Right lobe of liver (tissue), 6 donors: ENCODE data around the gene BCL2L11. TPM values are rescaled to one million over a fixed set of nuclear protein-coding genes. Genes with fewer than 3 reads are reported as not detected.

ENCODE experiments used
- ATAC-seq, 4 donors: fragments of 200-7000 bp; cut with Tn5 transposase; one replicate each; pipeline ENCODE4 v1.9.1; 2020; ENCODE audit warnings: mild to moderate bottlenecking in 4 of 4, moderate library complexity in 4 of 4
- DNase-seq, 3 donors: peaks; one replicate each; pipeline ENCODE4 v3.0.0-alpha.2; 2020
- H3K27ac ChIP-seq, 3 donors: fragments of 200-600 bp; one replicate each; pipeline ENCODE4 v1.8.0; 2022
- H3K27me3 ChIP-seq, 2 donors: fragments of 200-600 bp; one replicate each; pipeline ENCODE4 v1.8.0; 2022
- H3K36me3 ChIP-seq, 4 donors: fragments of 200-600 bp; sonication (generic) in 1 of 4; one replicate each; pipeline versions ENCODE4 v1.5.1 to v1.8.0; 2017 to 2022; ENCODE audit warnings: control low read depth in 1 of 4
- H3K4me1 ChIP-seq, 4 donors: fragments of 200-600 bp; sonication (generic) in 1 of 4; one replicate each; pipeline versions ENCODE4 v1.5.1 to v1.8.0; 2017 to 2022; ENCODE audit warnings: control low read depth in 1 of 4
- H3K4me3 ChIP-seq, 3 donors: fragments of 200-600 bp; one replicate each; pipeline ENCODE4 v1.8.0; 2022
- H3K9me3 ChIP-seq, 4 donors: fragments of 200-600 bp; sonication (generic) in 1 of 4; one replicate each; pipeline versions ENCODE4 v1.5.1 to v1.8.0; 2017 to 2022; ENCODE audit warnings: control low read depth in 1 of 4
- POLR2A ChIP-seq: fragments of 450-650 bp; IDR thresholded peaks from one replicate; pipeline ENCODE4 v1.6.1; 2017; ENCODE audit warnings: antibody characterized with exemption, mild to moderate bottlenecking
- WGBS: methylation state at CpG from one replicate; pipeline ENCODE4 v1.1.6; 2018; ENCODE audit warnings: low coverage, low lambda C conversion rate; ENCODE audit not compliant: insufficient coverage; ENCODE audit errors: missing lambda C conversion rate; 5-methylcytosine and 5-hydroxymethylcytosine counted together
- intact Hi-C, 2 donors: fragments of 100-400 bp; cut with DNase I; formaldehyde crosslinking; loops; one replicate each; pipeline versions ENCODE4 v1.11.2 to v1.14.1; 2022
- total RNA-seq, 6 experiments: library from RNA; depleted of rRNA in 2 of 6; stranded (reverse); fragments of >200 nt in 2 of 6; fragmentation: NEBNext Ultra II Directional in 3 of 6; extraction: Animal tissue kit (Norgen Biotek cat#: 25700) in 3 of 6; gene quantifications; one replicate each; pipeline versions ENCODE4 v1.1.0 to v1.2.4, GENCODE V29; 2016 to 2023
- TF ChIP-seq, protein P1 (sequence below), 4 donors: fragments of 200-600 bp in 3 of 4; fragments of 450-650 bp in 1 of 4; IDR thresholded peaks; one replicate each; pipeline versions ENCODE4 v1.5.1 to v1.8.0; 2016 to 2022; ENCODE audit warnings: antibody characterized with exemption in 4 of 4, mild to moderate bottlenecking in 2 of 4
- donor health status: DM: no; HTN: yes; CAD: no.
- donor health status: DM: no; HTN: no; CAD: no.
- donor health status: DM: no; HTN: no; CAD: no.
- donor health status: DM: no; HTN: yes; CAD: no.
- donor health status: DM: no; HTN: yes; CAD: no.

The BCL2L11 gene
- total RNA-seq, 6 experiments from 2014 or later = 6.5 to 13.0 (median 8.8) TPM

DNA sequence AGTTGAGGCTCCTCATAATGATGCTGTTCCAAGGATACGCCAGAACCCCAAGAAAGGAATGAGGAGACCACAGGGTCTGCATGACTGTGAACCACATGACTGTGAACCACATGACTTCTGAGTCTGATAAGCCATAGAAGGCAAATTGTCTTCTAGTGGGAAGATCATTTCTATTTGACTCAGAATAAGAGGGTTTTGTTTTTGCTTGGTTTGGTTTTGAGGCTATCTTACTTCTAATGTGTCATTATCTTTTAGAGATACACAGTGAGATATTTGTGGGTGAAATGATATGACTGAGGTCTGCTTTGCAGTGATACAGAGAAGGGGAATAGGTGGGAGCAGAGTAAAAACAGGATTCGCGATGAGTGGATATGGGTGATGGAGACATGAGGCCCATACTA is 28.9 kb upstream of the BCL2L11 start:
- WGBS = 88% methylated on average over 3 of the region's 3 CpGs
- Histone ChIP-seq H3K27me3 (no peaks in the 10 kb centered on the region), H3K4me3 (no peak overlapping the region), H3K27ac (no peak overlapping the region), H3K9me3 (no peaks in the 10 kb centered on the region), H3K36me3 (no peaks in the 10 kb centered on the region), H3K4me1 (no peaks in the 10 kb centered on the region)
- intact Hi-C loops = no loop called here
- no peak for ATAC-seq
- TF ChIP-seq, protein P1, sequence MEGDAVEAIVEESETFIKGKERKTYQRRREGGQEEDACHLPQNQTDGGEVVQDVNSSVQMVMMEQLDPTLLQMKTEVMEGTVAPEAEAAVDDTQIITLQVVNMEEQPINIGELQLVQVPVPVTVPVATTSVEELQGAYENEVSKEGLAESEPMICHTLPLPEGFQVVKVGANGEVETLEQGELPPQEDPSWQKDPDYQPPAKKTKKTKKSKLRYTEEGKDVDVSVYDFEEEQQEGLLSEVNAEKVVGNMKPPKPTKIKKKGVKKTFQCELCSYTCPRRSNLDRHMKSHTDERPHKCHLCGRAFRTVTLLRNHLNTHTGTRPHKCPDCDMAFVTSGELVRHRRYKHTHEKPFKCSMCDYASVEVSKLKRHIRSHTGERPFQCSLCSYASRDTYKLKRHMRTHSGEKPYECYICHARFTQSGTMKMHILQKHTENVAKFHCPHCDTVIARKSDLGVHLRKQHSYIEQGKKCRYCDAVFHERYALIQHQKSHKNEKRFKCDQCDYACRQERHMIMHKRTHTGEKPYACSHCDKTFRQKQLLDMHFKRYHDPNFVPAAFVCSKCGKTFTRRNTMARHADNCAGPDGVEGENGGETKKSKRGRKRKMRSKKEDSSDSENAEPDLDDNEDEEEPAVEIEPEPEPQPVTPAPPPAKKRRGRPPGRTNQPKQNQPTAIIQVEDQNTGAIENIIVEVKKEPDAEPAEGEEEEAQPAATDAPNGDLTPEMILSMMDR (IDR thresholded peaks at IDR 0.05) = no peak
- TF ChIP-seq POLR2A = no peak
- no peak for DNase-seq

DNA sequence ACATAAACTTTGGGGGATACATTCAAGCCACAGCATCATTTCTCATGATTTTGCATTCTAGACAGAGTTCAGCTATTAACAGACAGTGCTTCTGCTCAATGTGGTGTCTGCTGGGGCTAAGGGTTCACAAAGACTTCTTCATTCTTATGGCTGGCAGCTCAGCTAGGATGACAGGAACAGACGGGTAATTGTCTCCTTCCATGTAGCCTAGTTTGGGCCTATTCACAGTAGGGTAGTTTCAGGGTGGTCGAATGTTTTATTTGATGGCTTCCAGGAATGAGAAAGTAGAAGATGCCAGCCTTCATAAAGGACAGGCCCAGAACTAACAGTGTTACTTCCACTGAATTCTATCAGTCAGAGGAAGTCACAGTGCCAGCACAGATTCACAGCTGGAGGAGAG is 26.0 kb upstream of the BCL2L11 start:
- H3K27me3 ChIP-seq = no peaks in the 10 kb centered on the region
- ATAC-seq = no peak
- DNase-seq = no peak
- H3K27ac ChIP-seq = no peak overlapping the region
- TF ChIP-seq, protein P1 (IDR thresholded peaks at IDR 0.05) = no peak
- TF ChIP-seq POLR2A = no peak
- H3K9me3 ChIP-seq = no peaks in the 10 kb centered on the region
- H3K4me3 ChIP-seq = no peak overlapping the region
- no peaks in the 10 kb centered on the region for H3K4me1 ChIP-seq
- intact Hi-C loops = no loop called here
- WGBS = 80% methylated on average over 2 of the region's 2 CpGs
- H3K36me3 ChIP-seq = no peaks in the 10 kb centered on the region

DNA sequence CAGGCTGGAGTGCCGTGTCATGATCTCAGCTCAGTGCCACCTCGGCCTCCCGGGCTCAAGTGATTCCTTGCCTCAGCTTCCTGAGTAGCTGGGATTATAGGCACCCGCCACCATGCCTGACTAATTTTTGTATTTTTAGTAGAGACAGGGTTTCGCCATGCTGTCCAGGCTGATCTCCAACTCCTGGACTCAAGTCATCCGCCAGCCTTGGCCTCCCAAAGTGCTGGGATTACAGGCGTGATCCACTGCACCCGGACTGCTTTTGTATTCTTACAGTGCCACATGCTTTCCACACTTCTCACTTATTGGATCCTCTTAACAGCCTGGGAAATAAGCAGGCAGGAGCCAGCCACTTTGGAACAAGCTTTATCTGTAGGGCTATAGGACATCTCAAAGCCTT is 25.3 kb upstream of the BCL2L11 start:
- Histone ChIP-seq H3K36me3 (no peaks in the 10 kb centered on the region), H3K27ac (no peak overlapping the region), H3K4me3 (no peak overlapping the region), H3K27me3 (no peaks in the 10 kb centered on the region), H3K4me1 (no peaks in the 10 kb centered on the region), H3K9me3 (no peaks in the 10 kb centered on the region)
- ATAC-seq (no peak), DNase-seq (no peak)
- intact Hi-C loops = no loop called here
- TF ChIP-seq, protein P1 (IDR thresholded peaks at IDR 0.05) = no peak
- no peak for TF ChIP-seq POLR2A
- 81% methylated on average over 8 of the region's 8 CpGs for WGBS

DNA sequence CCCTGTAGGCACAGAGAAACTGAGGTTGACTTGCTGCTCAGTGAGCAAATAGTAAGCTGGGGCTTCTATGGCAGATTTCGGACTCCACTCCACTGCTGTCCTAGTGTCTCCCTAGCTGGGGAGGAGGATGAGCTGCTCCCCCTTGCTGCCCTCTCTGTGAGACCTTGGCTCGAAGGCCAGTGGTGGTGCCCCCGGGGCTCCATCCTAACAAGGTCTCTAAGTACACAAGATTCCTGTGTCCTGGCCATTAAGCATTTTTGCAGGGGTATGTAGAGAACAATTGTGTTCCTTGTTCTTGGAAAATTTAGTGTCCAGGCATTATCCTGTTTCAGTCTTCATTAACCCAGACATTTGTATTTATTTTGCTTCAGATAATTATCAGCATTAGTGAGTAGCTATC is 21.3 kb upstream of the BCL2L11 start:
- no peaks in the 10 kb centered on the region for H3K4me1 ChIP-seq
- WGBS = 83% methylated on average over 1 of the region's 3 CpGs
- TF ChIP-seq POLR2A = no peak
- TF ChIP-seq, protein P1 (IDR thresholded peaks at IDR 0.05) = no peak
- no peak overlapping the region for H3K27ac ChIP-seq
- no peaks in the 10 kb centered on the region for H3K27me3 ChIP-seq
- intact Hi-C loops = no loop called here
- DNase-seq (no peak), ATAC-seq (no peak)
- H3K36me3 ChIP-seq = no peaks in the 10 kb centered on the region
- no peak overlapping the region for H3K4me3 ChIP-seq
- H3K9me3 ChIP-seq = no peaks in the 10 kb centered on the region

DNA sequence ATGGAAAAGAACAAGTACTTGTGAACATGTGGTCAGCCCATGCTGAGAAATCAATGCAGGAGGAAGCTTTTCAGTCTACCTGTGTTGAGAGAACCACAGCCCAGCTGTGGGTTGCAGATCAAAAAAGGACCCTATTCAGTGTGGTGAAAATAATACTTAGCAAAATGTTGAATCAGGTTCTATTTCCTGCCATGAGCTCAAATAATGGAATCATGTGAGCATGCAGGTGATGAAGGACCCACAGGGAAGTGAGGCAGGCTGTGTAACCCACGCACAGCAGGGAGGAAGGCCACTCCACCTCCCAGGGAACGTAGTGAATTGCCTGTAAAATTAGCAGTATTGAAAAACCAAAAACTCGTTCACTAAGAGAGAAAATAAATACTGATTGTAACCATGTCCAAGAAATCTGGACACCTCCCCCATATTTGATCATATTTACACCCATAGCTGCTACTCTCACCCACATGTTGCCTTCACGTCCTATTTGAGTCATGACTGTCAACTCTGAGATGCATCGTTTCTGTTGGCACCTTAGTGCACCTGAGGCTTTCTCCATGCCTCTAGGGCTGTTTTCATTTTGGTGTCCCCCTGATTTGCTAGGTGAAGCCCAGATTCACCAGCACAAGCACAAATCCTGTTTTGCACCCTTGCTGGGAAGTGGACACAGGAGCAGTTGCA is 20.5 kb upstream of the BCL2L11 start:
- TF ChIP-seq, protein P1 (IDR thresholded peaks at IDR 0.05) = no peak
- TF ChIP-seq POLR2A = no peak
- no peaks in the 10 kb centered on the region for H3K27me3 ChIP-seq
- no peaks in the 10 kb centered on the region for H3K36me3 ChIP-seq
- no peak for ATAC-seq
- 80% methylated on average over 5 of the region's 5 CpGs for WGBS
- intact Hi-C loops = no loop called here
- H3K9me3 ChIP-seq = no peaks in the 10 kb centered on the region
- no peak overlapping the region for H3K4me3 ChIP-seq
- H3K27ac ChIP-seq = no peak overlapping the region
- H3K4me1 ChIP-seq = no peaks in the 10 kb centered on the region
- DNase-seq = no peak
